H7 (cell line): Measurements from ENCODE around the gene GABRA5. TPM values are rescaled to one million over a fixed set of nuclear protein-coding genes. Genes with fewer than 3 reads are reported as not detected.
A peak's percentile ranks its signal among the peaks of the same experiment; 100 is the strongest.
"Not testable (repeated sequence)": the region's sequence is repeated elsewhere in the genome, so short reads cannot be mapped to it uniquely, and the experiment has no call there.

ENCODE experiments used
- DNase-seq: peaks from one replicate; pipeline ENCODE4 v3.0.0; 2012
- H3K27me3 ChIP-seq: 2 replicates; pipeline ENCODE4 v1.6.0; 2011; ENCODE audit warnings: mild to moderate bottlenecking, low read length; ENCODE audit not compliant: control insufficient read depth, insufficient read depth
- H3K36me3 ChIP-seq: replicated peaks from 2 replicates; pipeline ENCODE4 v1.5.1; 2011; ENCODE audit warnings: low read length; ENCODE audit not compliant: control insufficient read depth, insufficient read depth
- H3K4me3 ChIP-seq: 2 replicates; pipeline ENCODE4 v1.5.1; 2011; ENCODE audit warnings: low read depth, mild to moderate bottlenecking, control low read depth, low read length, moderate library complexity; ENCODE audit not compliant: insufficient read depth
- total RNA-seq: library from RNA; depleted of rRNA; stranded (reverse); fragments of >200 nt; shearing (Covaris generic); gene quantifications from 2 replicates; pipeline ENCODE4 v1.2.3, GENCODE V29; 2014

GABRA5 gene
- total RNA-seq, 1 experiment from 2014 or later, result 18.6 TPM

GRCh38 chr15:26888761-26889160 is 21.9 kb downstream of the GABRA5 start:
- H3K27me3 ChIP-seq, result no peaks in the 10 kb centered on the region
- no peak overlapping the region for H3K4me3 ChIP-seq
- no peaks in the 10 kb centered on the region for H3K36me3 ChIP-seq
- no peak for DNase-seq

- peak; percentile 60 for DNase-seq
- Histone ChIP-seq H3K4me3 (no peak overlapping the region), H3K27me3 (no peaks in the 10 kb centered on the region), H3K36me3 (no peaks in the 10 kb centered on the region)
Observed at GRCh38 chr15:26889298-26889898, 22.5 kb downstream of the GABRA5 start.

GRCh38 chr15:26890451-26890850 is 23.6 kb downstream of the GABRA5 start:
- DNase-seq, result no peak
- no peak overlapping the region for H3K4me3 ChIP-seq
- no peaks in the 10 kb centered on the region for H3K36me3 ChIP-seq
- no peaks in the 10 kb centered on the region for H3K27me3 ChIP-seq

GRCh38 chr15:26890988-26891387 is 24.1 kb downstream of the GABRA5 start:
- no peak overlapping the region for H3K4me3 ChIP-seq
- no peaks in the 10 kb centered on the region for H3K36me3 ChIP-seq
- H3K27me3 ChIP-seq, result no peaks in the 10 kb centered on the region
- DNase-seq, result no peak

GRCh38 chr15:26891448-26892181 is 24.8 kb downstream of the GABRA5 start:
- Histone ChIP-seq H3K27me3 (no peaks in the 10 kb centered on the region), H3K4me3 (no peak overlapping the region), H3K36me3 (no peaks in the 10 kb centered on the region)
- peak; percentile 88 for DNase-seq

- DNase-seq, result peak; percentile 47
- no peaks in the 10 kb centered on the region for H3K27me3 ChIP-seq
- no peak overlapping the region for H3K4me3 ChIP-seq
- H3K36me3 ChIP-seq, result no peaks in the 10 kb centered on the region
Observed at GRCh38 chr15:26892182-26892518, 25.3 kb downstream of the GABRA5 start.

GRCh38 chr15:26892678-26893077 is 25.8 kb downstream of the GABRA5 start:
- Histone ChIP-seq H3K4me3 (no peak overlapping the region), H3K27me3 (no peaks in the 10 kb centered on the region), H3K36me3 (no peaks in the 10 kb centered on the region)
- no peak for DNase-seq

GRCh38 chr15:26893351-26894065 is 26.6 kb downstream of the GABRA5 start:
- Histone ChIP-seq H3K27me3 (no peaks in the 10 kb centered on the region), H3K36me3 (no peaks in the 10 kb centered on the region), H3K4me3 (no peak overlapping the region)
- peak; percentile 50 for DNase-seq

GRCh38 chr15:26894181-26894580 is 27.3 kb downstream of the GABRA5 start:
- DNase-seq, result peak; percentile 51
- Histone ChIP-seq H3K36me3 (no peaks in the 10 kb centered on the region), H3K4me3 (no peak overlapping the region), H3K27me3 (no peaks in the 10 kb centered on the region)

GRCh38 chr15:26895346-26895745 is 28.5 kb downstream of the GABRA5 start:
- H3K4me3 ChIP-seq, H3K27me3 ChIP-seq, DNase-seq, H3K36me3 ChIP-seq: not testable (repeated sequence)

GRCh38 chr15:26899658-26900057 is 32.8 kb downstream of the GABRA5 start:
- Histone ChIP-seq H3K4me3 (no peak overlapping the region), H3K36me3 (no peaks in the 10 kb centered on the region), H3K27me3 (no peaks in the 10 kb centered on the region)
- no peak for DNase-seq

- DNase-seq, result no peak
- H3K36me3 ChIP-seq, result no peaks in the 10 kb centered on the region
- no peak overlapping the region for H3K4me3 ChIP-seq
Observed at GRCh38 chr15:26901041-26901440, 34.2 kb downstream of the GABRA5 start.

GRCh38 chr15:26910715-26911114 is 43.9 kb downstream of the GABRA5 start:
- Histone ChIP-seq H3K36me3 (no peaks in the 10 kb centered on the region), H3K27me3 (no peaks in the 10 kb centered on the region), H3K4me3 (no peak overlapping the region)
- DNase-seq, result no peak

More at GRCh38 chr15:26901041-26901440, 34.2 kb downstream of the GABRA5 start:
- no peaks in the 10 kb centered on the region for H3K27me3 ChIP-seq

GRCh38 chr15:26921433-26921832 is 54.6 kb downstream of the GABRA5 start:
- no peak overlapping the region for H3K4me3 ChIP-seq
- no peaks in the 10 kb centered on the region for H3K36me3 ChIP-seq
- no peaks in the 10 kb centered on the region for H3K27me3 ChIP-seq
- no peak for DNase-seq

GRCh38 chr15:26926081-26926480 is 59.2 kb downstream of the GABRA5 start:
- DNase-seq, result no peak
- Histone ChIP-seq H3K27me3 (no peaks in the 10 kb centered on the region), H3K4me3 (no peak overlapping the region), H3K36me3 (no peaks in the 10 kb centered on the region)
